ENCODE data around the gene SLC38A6. TPM values are rescaled to one million over a fixed set of nuclear protein-coding genes. Genes with fewer than 3 reads are reported as not detected.

SLC38A6 gene
- total RNA-seq, 4 donors from 2014 or later: 2.3 to 57.5 (median 34.8) TPM

DNA sequence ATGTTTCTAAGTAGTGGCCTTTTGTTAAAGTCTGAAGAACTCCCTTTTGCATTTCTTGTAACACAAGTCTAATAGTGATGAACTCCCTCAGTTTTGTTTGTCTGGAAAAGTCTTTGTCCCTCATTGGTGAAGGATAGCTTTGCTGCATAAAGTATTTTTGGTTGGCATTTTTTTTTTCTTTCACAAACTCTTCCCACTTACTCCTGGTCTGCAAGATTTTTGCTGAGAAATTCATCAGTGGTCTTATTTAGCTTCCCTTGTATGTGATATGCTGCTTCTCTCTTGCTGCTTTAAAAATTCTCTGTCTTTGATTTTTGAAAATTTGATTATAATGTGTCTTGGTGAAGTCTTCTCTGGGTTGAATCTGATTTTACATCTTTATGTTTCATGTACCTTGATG lies 22.9 kb upstream of the SLC38A6 start:
- Histone ChIP-seq H3K4me3 (no peak overlapping the region), H3K4me1 (no peaks in the 10 kb centered on the region), H3K9me3 (peaks cover 0 to 22% of the 10 kb centered on the region in 2 donors), H3K27me3 (no peaks in the 10 kb centered on the region), H3K36me3 (no peaks in the 10 kb centered on the region), H3K27ac (no peak overlapping the region)
- DNase-seq: no peak
- TF ChIP-seq POLR2A (IDR thresholded peaks at IDR 0.05): no peak
- intact Hi-C loops (cut with DNase I; ENCODE audit: low total_unique reads): no loop called here

DNA sequence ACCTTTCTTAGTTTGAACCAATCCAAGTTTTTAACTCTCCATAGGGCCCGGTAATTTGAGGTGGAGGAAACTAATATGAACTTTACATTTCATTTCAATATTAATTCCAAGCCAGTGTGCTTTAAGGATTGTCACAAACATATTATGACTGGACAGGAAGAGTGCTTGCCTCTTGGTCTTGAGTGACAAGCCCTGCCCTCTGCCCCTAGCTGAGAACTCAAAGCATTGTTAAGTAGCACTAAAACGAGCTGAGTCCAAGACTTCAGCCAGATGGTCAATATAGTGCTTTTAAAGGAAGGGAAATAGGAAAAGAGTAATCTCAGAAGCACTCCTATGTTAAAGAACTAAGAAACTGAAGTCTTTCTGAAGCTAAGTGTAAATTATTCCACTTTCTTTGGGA lies 17.3 kb upstream of the SLC38A6 start:
- H3K36me3 ChIP-seq: no peaks in the 10 kb centered on the region
- intact Hi-C loops (cut with DNase I; ENCODE audit: low total_unique reads): no loop called here
- DNase-seq: no peak
- no peak overlapping the region for H3K27ac ChIP-seq
- no peaks in the 10 kb centered on the region for H3K27me3 ChIP-seq
- H3K4me3 ChIP-seq: no peak overlapping the region
- no peaks in the 10 kb centered on the region for H3K4me1 ChIP-seq
- H3K9me3 ChIP-seq: no peaks in the 10 kb centered on the region
- no peak for TF ChIP-seq POLR2A (IDR thresholded peaks at IDR 0.05)
- TF ChIP-seq, protein P1, sequence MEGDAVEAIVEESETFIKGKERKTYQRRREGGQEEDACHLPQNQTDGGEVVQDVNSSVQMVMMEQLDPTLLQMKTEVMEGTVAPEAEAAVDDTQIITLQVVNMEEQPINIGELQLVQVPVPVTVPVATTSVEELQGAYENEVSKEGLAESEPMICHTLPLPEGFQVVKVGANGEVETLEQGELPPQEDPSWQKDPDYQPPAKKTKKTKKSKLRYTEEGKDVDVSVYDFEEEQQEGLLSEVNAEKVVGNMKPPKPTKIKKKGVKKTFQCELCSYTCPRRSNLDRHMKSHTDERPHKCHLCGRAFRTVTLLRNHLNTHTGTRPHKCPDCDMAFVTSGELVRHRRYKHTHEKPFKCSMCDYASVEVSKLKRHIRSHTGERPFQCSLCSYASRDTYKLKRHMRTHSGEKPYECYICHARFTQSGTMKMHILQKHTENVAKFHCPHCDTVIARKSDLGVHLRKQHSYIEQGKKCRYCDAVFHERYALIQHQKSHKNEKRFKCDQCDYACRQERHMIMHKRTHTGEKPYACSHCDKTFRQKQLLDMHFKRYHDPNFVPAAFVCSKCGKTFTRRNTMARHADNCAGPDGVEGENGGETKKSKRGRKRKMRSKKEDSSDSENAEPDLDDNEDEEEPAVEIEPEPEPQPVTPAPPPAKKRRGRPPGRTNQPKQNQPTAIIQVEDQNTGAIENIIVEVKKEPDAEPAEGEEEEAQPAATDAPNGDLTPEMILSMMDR (IDR thresholded peaks at IDR 0.05): no peak

DNA sequence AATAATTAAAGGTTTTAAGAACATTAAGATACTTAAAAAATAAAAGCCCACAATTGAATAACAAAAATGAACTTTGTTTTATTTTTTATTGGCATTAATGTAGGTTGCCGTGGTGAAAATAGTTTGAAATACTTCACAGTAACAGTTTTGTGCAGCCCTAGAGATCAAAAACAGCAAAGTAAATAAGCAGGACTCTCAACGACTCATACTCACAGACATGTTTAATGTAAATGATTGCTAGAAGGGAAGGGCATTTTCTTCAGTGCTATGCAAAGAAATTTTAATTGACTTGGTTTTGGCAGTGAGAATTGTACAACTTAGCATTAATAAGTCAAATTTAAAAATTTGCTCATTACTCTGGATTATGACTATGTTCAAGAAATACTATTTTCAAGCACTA lies 16.1 kb upstream of the SLC38A6 start:
- no peaks in the 10 kb centered on the region for H3K4me1 ChIP-seq
- H3K27ac ChIP-seq: no peak overlapping the region
- DNase-seq: no peak
- H3K27me3 ChIP-seq: no peaks in the 10 kb centered on the region
- TF ChIP-seq, protein P1 (IDR thresholded peaks at IDR 0.05): no peak
- no peak for TF ChIP-seq POLR2A (IDR thresholded peaks at IDR 0.05)
- H3K9me3 ChIP-seq: no peaks in the 10 kb centered on the region
- H3K4me3 ChIP-seq: no peak overlapping the region
- no peaks in the 10 kb centered on the region for H3K36me3 ChIP-seq
- intact Hi-C loops (cut with DNase I; ENCODE audit: low total_unique reads): no loop called here

DNA sequence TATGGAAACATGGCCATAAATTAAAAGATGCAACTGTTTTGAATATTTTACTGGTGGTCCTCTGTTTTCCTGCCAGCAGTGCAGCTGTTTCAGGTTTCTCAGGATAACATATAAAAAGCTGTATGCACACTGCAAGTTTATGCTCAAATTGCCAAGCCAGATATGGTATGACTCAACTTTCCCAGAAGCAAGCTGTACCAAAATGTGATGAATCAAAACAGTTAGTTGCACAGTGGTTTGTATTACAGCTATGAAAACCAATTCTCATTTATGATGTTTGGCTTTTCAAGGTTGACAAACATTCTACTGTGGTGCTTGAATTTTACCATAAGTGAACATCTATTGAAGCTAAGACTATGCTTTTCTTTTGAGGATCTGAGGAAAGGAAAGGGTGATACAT lies 15.6 kb upstream of the SLC38A6 start:
- H3K27me3 ChIP-seq: no peaks in the 10 kb centered on the region
- H3K36me3 ChIP-seq: no peaks in the 10 kb centered on the region
- no peak for DNase-seq
- TF ChIP-seq POLR2A (IDR thresholded peaks at IDR 0.05): no peak
- TF ChIP-seq, protein P1 (IDR thresholded peaks at IDR 0.05): no peak
- no peak overlapping the region for H3K4me3 ChIP-seq
- no peaks in the 10 kb centered on the region for H3K4me1 ChIP-seq
- no peaks in the 10 kb centered on the region for H3K9me3 ChIP-seq
- no peak overlapping the region for H3K27ac ChIP-seq
- intact Hi-C loops (cut with DNase I; ENCODE audit: low total_unique reads): no loop called here

DNA sequence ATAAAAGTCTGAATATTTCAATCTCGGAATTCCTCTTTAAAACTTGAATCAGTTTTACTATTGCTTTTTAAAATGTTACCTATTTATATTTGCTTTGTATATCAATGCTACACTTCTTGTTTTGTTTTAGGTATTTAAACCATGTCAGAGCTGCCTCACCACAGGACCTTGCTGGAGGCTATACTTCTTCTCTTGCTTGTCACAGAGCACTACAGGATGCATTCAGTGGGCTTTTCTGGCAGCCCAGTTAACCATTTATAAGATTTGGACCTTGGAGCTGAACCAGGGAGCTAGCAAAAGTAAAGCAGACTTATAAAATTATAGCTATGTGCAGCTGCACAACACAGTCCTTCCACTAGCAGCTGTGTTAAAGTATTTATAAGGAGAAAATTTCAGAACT lies 12.9 kb upstream of the SLC38A6 start:
- no peak overlapping the region for H3K4me3 ChIP-seq
- H3K4me1 ChIP-seq: no peaks in the 10 kb centered on the region
- no peaks in the 10 kb centered on the region for H3K9me3 ChIP-seq
- no peaks in the 10 kb centered on the region for H3K36me3 ChIP-seq
- H3K27ac ChIP-seq: no peak overlapping the region
- no peak for DNase-seq
- TF ChIP-seq, protein P1 (IDR thresholded peaks at IDR 0.05): no peak
- no peak for TF ChIP-seq POLR2A (IDR thresholded peaks at IDR 0.05)
- intact Hi-C loops (cut with DNase I; ENCODE audit: low total_unique reads): no loop called here
- no peaks in the 10 kb centered on the region for H3K27me3 ChIP-seq

DNA sequence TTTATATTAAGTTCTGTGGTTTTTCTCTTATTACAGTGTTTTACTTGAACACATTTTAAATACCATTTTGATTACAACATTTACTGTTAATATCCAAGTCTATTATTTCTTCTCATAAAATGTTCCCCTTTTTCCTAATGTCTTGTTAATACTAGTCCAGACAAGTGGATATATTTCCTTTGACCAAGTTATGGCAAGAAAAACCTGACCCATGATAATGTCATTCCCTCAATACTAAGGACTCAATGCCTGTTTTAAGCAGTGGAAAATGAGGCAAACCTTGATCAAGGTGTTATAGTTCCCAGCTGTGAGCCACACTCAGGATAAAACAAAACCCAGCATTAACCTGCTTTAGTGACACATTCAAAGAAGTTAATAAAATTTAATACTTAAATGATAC lies 12.4 kb upstream of the SLC38A6 start:
- intact Hi-C loops (cut with DNase I; ENCODE audit: low total_unique reads): no loop called here
- no peaks in the 10 kb centered on the region for H3K9me3 ChIP-seq
- TF ChIP-seq, protein P1 (IDR thresholded peaks at IDR 0.05): no peak
- no peak for TF ChIP-seq POLR2A (IDR thresholded peaks at IDR 0.05)
- H3K4me1 ChIP-seq: no peaks in the 10 kb centered on the region
- no peak overlapping the region for H3K4me3 ChIP-seq
- DNase-seq: no peak
- H3K27me3 ChIP-seq: no peaks in the 10 kb centered on the region
- no peak overlapping the region for H3K27ac ChIP-seq
- no peaks in the 10 kb centered on the region for H3K36me3 ChIP-seq
